HepG2 (cell line): ENCODE results near the gene DDC. TPM values are rescaled to one million over a fixed set of nuclear protein-coding genes. Genes with fewer than 3 reads are reported as not detected.

Experiments used
- DNMT1 ChIP-seq: sonication (generic); formaldehyde crosslinking; IDR thresholded peaks from 2 replicates; pipeline ENCODE4 v1.5.1; 2020; ENCODE audit warnings: mild to moderate bottlenecking, missing genetic modification reagents
- FOXK1 ChIP-seq: sonication (generic); formaldehyde crosslinking; IDR thresholded peaks from 2 replicates; pipeline ENCODE4 v1.4.0; 2020; ENCODE audit warnings: low read depth, missing genetic modification reagents, borderline replicate concordance
- GFI1 ChIP-seq: sonication (generic); formaldehyde crosslinking; IDR thresholded peaks from 2 replicates; pipeline ENCODE4 v1.5.0; 2020; ENCODE audit warnings: missing genetic modification reagents, mild to moderate bottlenecking, borderline replicate concordance
- HDAC1 ChIP-seq: sonication (generic); formaldehyde crosslinking; IDR thresholded peaks from 2 replicates; pipeline ENCODE4 v1.5.1; 2020; ENCODE audit warnings: mild to moderate bottlenecking, missing genetic modification reagents
- HNF4A ChIP-seq: sonication (generic); formaldehyde crosslinking; IDR thresholded peaks from 2 replicates; pipeline ENCODE4 v1.4.0; 2020; ENCODE audit warnings: missing genetic modification reagents
- IRF2 ChIP-seq: IDR thresholded peaks from 2 replicates; pipeline ENCODE4 v1.6.1; 2018; ENCODE audit warnings: missing genetic modification reagents, missing compliant biosample characterization
- MLX ChIP-seq: IDR thresholded peaks from 2 replicates; pipeline ENCODE4 v1.6.1; 2016
- MYC ChIP-seq: sonication (generic); formaldehyde crosslinking; IDR thresholded peaks from 2 replicates; pipeline ENCODE4 v1.9.0; 2021; ENCODE audit warnings: missing genetic modification reagents, borderline replicate concordance
- NFYB ChIP-seq: sonication (generic); formaldehyde crosslinking; IDR thresholded peaks from 2 replicates; pipeline ENCODE4 v1.4.0; 2020; ENCODE audit warnings: missing genetic modification reagents
- NR2F1 ChIP-seq, 2 experiments: fragments of 450-650 bp in 1 of 2; formaldehyde crosslinking in 1 of 2; IDR thresholded peaks; 2 replicates each; pipeline versions ENCODE4 v1.5.0 to v1.6.1; 2016 to 2020; ENCODE audit warnings: mild to moderate bottlenecking in 1 of 2, missing compliant biosample characterization in 1 of 2, missing genetic modification reagents in 1 of 2, moderate library complexity in 1 of 2
- PPARG ChIP-seq: conservative IDR thresholded peaks from 2 replicates; pipeline ENCODE4 v1.6.1; 2016; ENCODE audit warnings: missing biosample characterization, missing genetic modification reagents
- RARG ChIP-seq: sonication (generic); formaldehyde crosslinking; IDR thresholded peaks from 2 replicates; pipeline ENCODE4 v1.4.0; 2020; ENCODE audit warnings: low read depth, mild to moderate bottlenecking, missing genetic modification reagents
- ZBTB26 ChIP-seq: IDR thresholded peaks from 2 replicates; pipeline ENCODE4 v1.6.1; 2016; ENCODE audit warnings: missing compliant biosample characterization, missing genetic modification reagents, borderline replicate concordance
- ZNF501 ChIP-seq: sonication (generic); formaldehyde crosslinking; IDR thresholded peaks from 2 replicates; pipeline ENCODE4 v1.5.1; 2020; ENCODE audit warnings: mild to moderate bottlenecking, moderate library complexity, missing genetic modification reagents
- ZNF589 ChIP-seq: sonication (generic); formaldehyde crosslinking; conservative IDR thresholded peaks from 2 replicates; pipeline ENCODE4 v1.8.0; 2022; ENCODE audit warnings: mild to moderate bottlenecking, moderate library complexity, missing genetic modification reagents
- ZNF652 ChIP-seq: IDR thresholded peaks from 2 replicates; pipeline ENCODE4 v1.6.1; 2016; ENCODE audit warnings: low read depth, borderline replicate concordance
- ZNF746 ChIP-seq: sonication (generic); formaldehyde crosslinking; IDR thresholded peaks from 2 replicates; pipeline ENCODE4 v1.8.0; 2022; ENCODE audit warnings: mild to moderate bottlenecking, missing genetic modification reagents
- polyA plus RNA-seq, 8 experiments: library from polyadenylated mRNA; depleted of rRNA in 3 of 8; stranded (reverse) in 7 of 8; unstranded in 1 of 8; fragments of >200 nt; fragmentation: Illumina TruSeq in 4 of 8; extraction: Trizol in 4 of 8; gene quantifications; 2 replicates each; pipeline versions ENCODE4 v1.2.1 to v1.2.3, GENCODE V29; 2011 to 2016; ENCODE audit warnings: low read depth in 4 of 8, missing spikeins in 1 of 8, mixed read lengths in 1 of 8; ENCODE audit not compliant: insufficient read depth in 1 of 8
- total RNA-seq, 5 experiments: library from RNA; depleted of rRNA; stranded (reverse); fragments of >200 nt; fragmentation: Illumina TruSeq; extraction: Trizol; gene quantifications; 2 replicates each; pipeline ENCODE4 v1.2.3, GENCODE V29; 2016; ENCODE audit warnings: low read depth in 1 of 5
- TF ChIP-seq, protein P1 (sequence below): sonication (generic); formaldehyde crosslinking; IDR thresholded peaks from 2 replicates; pipeline ENCODE4 v1.4.0; 2020; ENCODE audit warnings: mild to moderate bottlenecking, missing genetic modification reagents, borderline replicate concordance
- TF ChIP-seq, protein P2 (sequence below): sonication (generic); formaldehyde crosslinking; IDR thresholded peaks from 2 replicates; pipeline ENCODE4 v1.4.0; 2020; ENCODE audit warnings: missing genetic modification reagents

The DDC gene
- total and polyA plus RNA-seq, 2 of the 13 experiments (the other 11 are each of a cell fraction or from before 2014, with no cell fraction given), result 11.7 to 93.3 TPM

- TF ChIP-seq, protein P1, sequence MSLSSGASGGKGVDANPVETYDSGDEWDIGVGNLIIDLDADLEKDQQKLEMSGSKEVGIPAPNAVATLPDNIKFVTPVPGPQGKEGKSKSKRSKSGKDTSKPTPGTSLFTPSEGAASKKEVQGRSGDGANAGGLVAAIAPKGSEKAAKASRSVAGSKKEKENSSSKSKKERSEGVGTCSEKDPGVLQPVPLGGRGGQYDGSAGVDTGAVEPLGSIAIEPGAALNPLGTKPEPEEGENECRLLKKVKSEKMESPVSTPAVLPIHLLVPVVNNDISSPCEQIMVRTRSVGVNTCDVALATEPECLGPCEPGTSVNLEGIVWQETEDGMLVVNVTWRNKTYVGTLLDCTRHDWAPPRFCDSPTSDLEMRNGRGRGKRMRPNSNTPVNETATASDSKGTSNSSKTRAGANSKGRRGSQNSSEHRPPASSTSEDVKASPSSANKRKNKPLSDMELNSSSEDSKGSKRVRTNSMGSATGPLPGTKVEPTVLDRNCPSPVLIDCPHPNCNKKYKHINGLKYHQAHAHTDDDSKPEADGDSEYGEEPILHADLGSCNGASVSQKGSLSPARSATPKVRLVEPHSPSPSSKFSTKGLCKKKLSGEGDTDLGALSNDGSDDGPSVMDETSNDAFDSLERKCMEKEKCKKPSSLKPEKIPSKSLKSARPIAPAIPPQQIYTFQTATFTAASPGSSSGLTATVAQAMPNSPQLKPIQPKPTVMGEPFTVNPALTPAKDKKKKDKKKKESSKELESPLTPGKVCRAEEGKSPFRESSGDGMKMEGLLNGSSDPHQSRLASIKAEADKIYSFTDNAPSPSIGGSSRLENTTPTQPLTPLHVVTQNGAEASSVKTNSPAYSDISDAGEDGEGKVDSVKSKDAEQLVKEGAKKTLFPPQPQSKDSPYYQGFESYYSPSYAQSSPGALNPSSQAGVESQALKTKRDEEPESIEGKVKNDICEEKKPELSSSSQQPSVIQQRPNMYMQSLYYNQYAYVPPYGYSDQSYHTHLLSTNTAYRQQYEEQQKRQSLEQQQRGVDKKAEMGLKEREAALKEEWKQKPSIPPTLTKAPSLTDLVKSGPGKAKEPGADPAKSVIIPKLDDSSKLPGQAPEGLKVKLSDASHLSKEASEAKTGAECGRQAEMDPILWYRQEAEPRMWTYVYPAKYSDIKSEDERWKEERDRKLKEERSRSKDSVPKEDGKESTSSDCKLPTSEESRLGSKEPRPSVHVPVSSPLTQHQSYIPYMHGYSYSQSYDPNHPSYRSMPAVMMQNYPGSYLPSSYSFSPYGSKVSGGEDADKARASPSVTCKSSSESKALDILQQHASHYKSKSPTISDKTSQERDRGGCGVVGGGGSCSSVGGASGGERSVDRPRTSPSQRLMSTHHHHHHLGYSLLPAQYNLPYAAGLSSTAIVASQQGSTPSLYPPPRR (CRISPR knock-in tag), result peak; percentile 28; the same call in 1 of the 2 replicates
- TF ChIP-seq PPARG, result 0 out of 2 replicates have a peak, but pooled peaks have one; percentile 36
- TF ChIP-seq MLX (CRISPR knock-in tag), result peak; percentile 28; the same call in 1 of the 2 replicates
- TF ChIP-seq DNMT1, result 0 out of 2 replicates have a peak, but pooled peaks have one; percentile 66
- TF ChIP-seq IRF2 (CRISPR knock-in tag), result 0 out of 2 replicates have a peak, but pooled peaks have one; percentile 32
- peak; percentile 82; the same call in 1 of the 2 replicates for TF ChIP-seq ZBTB26
- peak; percentile 57; the same call in 1 of the 2 replicates for TF ChIP-seq ZNF746 (CRISPR knock-in tag)
- TF ChIP-seq NR2F1 (CRISPR knock-in tag; IDR thresholded peaks at IDR 0.05), result peak; percentile 73 to 78
- no peak for TF ChIP-seq ZNF652 (CRISPR knock-in tag)
- TF ChIP-seq ZNF589 (CRISPR knock-in tag), result 0 out of 2 replicates have a peak, but pooled peaks have one; percentile 57
- peak; percentile 87 for TF ChIP-seq HDAC1 (CRISPR knock-in tag)
- peak; percentile 59 for TF ChIP-seq NFYB (CRISPR knock-in tag)
- TF ChIP-seq ZNF501 (CRISPR knock-in tag), result peak; percentile 52; the same call in 1 of the 2 replicates
- no peak for TF ChIP-seq FOXK1 (CRISPR knock-in tag)
- peak; percentile 50; the same call in 1 of the 2 replicates for TF ChIP-seq MYC (CRISPR knock-in tag)
- TF ChIP-seq GFI1, result peak; percentile 70; the same call in 1 of the 2 replicates
- peak; percentile 94 for TF ChIP-seq HNF4A (CRISPR knock-in tag)
- TF ChIP-seq, protein P2, sequence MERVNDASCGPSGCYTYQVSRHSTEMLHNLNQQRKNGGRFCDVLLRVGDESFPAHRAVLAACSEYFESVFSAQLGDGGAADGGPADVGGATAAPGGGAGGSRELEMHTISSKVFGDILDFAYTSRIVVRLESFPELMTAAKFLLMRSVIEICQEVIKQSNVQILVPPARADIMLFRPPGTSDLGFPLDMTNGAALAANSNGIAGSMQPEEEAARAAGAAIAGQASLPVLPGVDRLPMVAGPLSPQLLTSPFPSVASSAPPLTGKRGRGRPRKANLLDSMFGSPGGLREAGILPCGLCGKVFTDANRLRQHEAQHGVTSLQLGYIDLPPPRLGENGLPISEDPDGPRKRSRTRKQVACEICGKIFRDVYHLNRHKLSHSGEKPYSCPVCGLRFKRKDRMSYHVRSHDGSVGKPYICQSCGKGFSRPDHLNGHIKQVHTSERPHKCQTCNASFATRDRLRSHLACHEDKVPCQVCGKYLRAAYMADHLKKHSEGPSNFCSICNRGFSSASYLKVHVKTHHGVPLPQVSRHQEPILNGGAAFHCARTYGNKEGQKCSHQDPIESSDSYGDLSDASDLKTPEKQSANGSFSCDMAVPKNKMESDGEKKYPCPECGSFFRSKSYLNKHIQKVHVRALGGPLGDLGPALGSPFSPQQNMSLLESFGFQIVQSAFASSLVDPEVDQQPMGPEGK, result peak; percentile 91
- TF ChIP-seq RARG, result no peak
Measured at GRCh38 chr7:50560865-50561351, 4.3 kb downstream of the DDC start (continued).
